ENCODE measurements around the gene NINJ2.

The NINJ2 gene

GRCh38 chr12:684416-684815 lies 21.2 kb upstream of the NINJ2 start:
- Histone ChIP-seq H3K27me3 (ENCODE audit: insufficient read depth, low read length, poor library complexity, severe bottlenecking) (no peaks in the 10 kb centered on the region), H2AFZ (ENCODE audit: low read length) (peak overlapping the region; percentile 37; the same call in 1 of the 2 replicates), H3F3A (ENCODE audit: low read depth) (no peaks in the 10 kb centered on the region), H3K36me3 (ENCODE audit: insufficient read depth, low read length) (no peaks in the 10 kb centered on the region), H3K4me2 (ENCODE audit: low read depth, low read length, poor library complexity, severe bottlenecking) (no peak overlapping the region), H4K20me1 (ENCODE audit: insufficient read depth, low read length, poor library complexity, severe bottlenecking) (no peaks in the 10 kb centered on the region), H3K79me2 (ENCODE audit: insufficient read depth, low read length) (no peaks in the 10 kb centered on the region), H3K4me3 (ENCODE audit: low read length, poor library complexity, severe bottlenecking) (no peak overlapping the region), H3K9me2 (replicated peaks; ENCODE audit: low read depth, low read length) (no peaks in the 10 kb centered on the region), H3K9me3 (ENCODE audit: insufficient read depth, low read depth, low read length) (no peaks in the 10 kb centered on the region), H3K4me1 (ENCODE audit: insufficient read depth, low read length, poor library complexity, severe bottlenecking) (peaks cover 18% of the 10 kb centered on the region), H3K9ac (ENCODE audit: low read depth, low read length, poor library complexity, severe bottlenecking) (peak overlapping the region; percentile 32)
- TF ChIP-seq EZH2phosphoT487 (IDR thresholded peaks at IDR 0.05; ENCODE audit: borderline replicate concordance) (no peak), CTCF (conservative IDR thresholded peaks at IDR 0.05; ENCODE audit: low read length) (no peak)

- Histone ChIP-seq H3K9me2 (replicated peaks; ENCODE audit: low read depth, low read length) (no peaks in the 10 kb centered on the region), H3K4me1 (ENCODE audit: insufficient read depth, low read length, poor library complexity, severe bottlenecking) (peaks cover 18% of the 10 kb centered on the region), H3K79me2 (ENCODE audit: insufficient read depth, low read length) (no peaks in the 10 kb centered on the region), H3K9me3 (ENCODE audit: insufficient read depth, low read depth, low read length) (no peaks in the 10 kb centered on the region), H2AFZ (ENCODE audit: low read length) (0 out of 2 replicates have a peak overlapping the region, but pooled peaks have one; percentile 41), H3K27me3 (ENCODE audit: insufficient read depth, low read length, poor library complexity, severe bottlenecking) (no peaks in the 10 kb centered on the region), H3K9ac (ENCODE audit: low read depth, low read length, poor library complexity, severe bottlenecking) (no peak overlapping the region), H3K4me2 (ENCODE audit: low read depth, low read length, poor library complexity, severe bottlenecking) (no peak overlapping the region), H3K36me3 (ENCODE audit: insufficient read depth, low read length) (no peaks in the 10 kb centered on the region), H3K4me3 (ENCODE audit: low read length, poor library complexity, severe bottlenecking) (no peak overlapping the region), H4K20me1 (ENCODE audit: insufficient read depth, low read length, poor library complexity, severe bottlenecking) (no peaks in the 10 kb centered on the region), H3F3A (ENCODE audit: low read depth) (no peaks in the 10 kb centered on the region)
- TF ChIP-seq EZH2phosphoT487 (IDR thresholded peaks at IDR 0.05; ENCODE audit: borderline replicate concordance): no peak
- no peak for TF ChIP-seq CTCF (conservative IDR thresholded peaks at IDR 0.05; ENCODE audit: low read length)
Measured at GRCh38 chr12:681568-682256, 18.5 kb upstream of the NINJ2 start.

- H3K4me2 ChIP-seq (ENCODE audit: low read depth, low read length, poor library complexity, severe bottlenecking): no peak overlapping the region
- H3K9me3 ChIP-seq (ENCODE audit: insufficient read depth, low read depth, low read length): no peaks in the 10 kb centered on the region
- H2AFZ ChIP-seq (ENCODE audit: low read length): no peak overlapping the region
- no peaks in the 10 kb centered on the region for H3F3A ChIP-seq (ENCODE audit: low read depth)
- no peak overlapping the region for H3K4me3 ChIP-seq (ENCODE audit: low read length, poor library complexity, severe bottlenecking)
- H3K9me2 ChIP-seq (replicated peaks; ENCODE audit: low read depth, low read length): no peaks in the 10 kb centered on the region
- no peaks in the 10 kb centered on the region for H3K36me3 ChIP-seq (ENCODE audit: insufficient read depth, low read length)
- no peaks in the 10 kb centered on the region for H3K27me3 ChIP-seq (ENCODE audit: insufficient read depth, low read length, poor library complexity, severe bottlenecking)
- no peaks in the 10 kb centered on the region for H3K79me2 ChIP-seq (ENCODE audit: insufficient read depth, low read length)
- H4K20me1 ChIP-seq (ENCODE audit: insufficient read depth, low read length, poor library complexity, severe bottlenecking): no peaks in the 10 kb centered on the region
- peaks cover 12% of the 10 kb centered on the region for H3K4me1 ChIP-seq (ENCODE audit: insufficient read depth, low read length, poor library complexity, severe bottlenecking)
- TF ChIP-seq CTCF (conservative IDR thresholded peaks at IDR 0.05; ENCODE audit: low read length) (no peak), EZH2phosphoT487 (IDR thresholded peaks at IDR 0.05; ENCODE audit: borderline replicate concordance) (no peak)
- H3K9ac ChIP-seq (ENCODE audit: low read depth, low read length, poor library complexity, severe bottlenecking): no peak overlapping the region
Measured at GRCh38 chr12:678747-679712, 15.8 kb upstream of the NINJ2 start.
